Fibroblast of mammary gland (primary cell): ENCODE measurements around the gene UMODL1.

Experiments
- DNase-seq: peaks from one replicate; pipeline ENCODE4 v3.0.0-alpha.2; 2010; ENCODE audit warnings: low read depth
- H3K4me3 ChIP-seq: 2 replicates; pipeline ENCODE4 v1.5.1; 2011; ENCODE audit warnings: low read depth, mild to moderate bottlenecking, low read length, moderate library complexity; ENCODE audit not compliant: control insufficient read depth
- TF ChIP-seq, protein P1 (sequence below): conservative IDR thresholded peaks from 2 replicates; pipeline ENCODE4 v1.5.1; 2011; ENCODE audit warnings: low read depth, low read length, inconsistent platforms; ENCODE audit not compliant: control insufficient read depth, insufficient read depth

The UMODL1 gene

GRCh38 chr21:42083361-42083690 is 12.2 kb downstream of the UMODL1 start:
- DNase-seq, result no peak
- H3K4me3 ChIP-seq, result no peak overlapping the region
- TF ChIP-seq, protein P1, sequence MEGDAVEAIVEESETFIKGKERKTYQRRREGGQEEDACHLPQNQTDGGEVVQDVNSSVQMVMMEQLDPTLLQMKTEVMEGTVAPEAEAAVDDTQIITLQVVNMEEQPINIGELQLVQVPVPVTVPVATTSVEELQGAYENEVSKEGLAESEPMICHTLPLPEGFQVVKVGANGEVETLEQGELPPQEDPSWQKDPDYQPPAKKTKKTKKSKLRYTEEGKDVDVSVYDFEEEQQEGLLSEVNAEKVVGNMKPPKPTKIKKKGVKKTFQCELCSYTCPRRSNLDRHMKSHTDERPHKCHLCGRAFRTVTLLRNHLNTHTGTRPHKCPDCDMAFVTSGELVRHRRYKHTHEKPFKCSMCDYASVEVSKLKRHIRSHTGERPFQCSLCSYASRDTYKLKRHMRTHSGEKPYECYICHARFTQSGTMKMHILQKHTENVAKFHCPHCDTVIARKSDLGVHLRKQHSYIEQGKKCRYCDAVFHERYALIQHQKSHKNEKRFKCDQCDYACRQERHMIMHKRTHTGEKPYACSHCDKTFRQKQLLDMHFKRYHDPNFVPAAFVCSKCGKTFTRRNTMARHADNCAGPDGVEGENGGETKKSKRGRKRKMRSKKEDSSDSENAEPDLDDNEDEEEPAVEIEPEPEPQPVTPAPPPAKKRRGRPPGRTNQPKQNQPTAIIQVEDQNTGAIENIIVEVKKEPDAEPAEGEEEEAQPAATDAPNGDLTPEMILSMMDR, result no peak

GRCh38 chr21:42084079-42084478 is 13.0 kb downstream of the UMODL1 start:
- TF ChIP-seq, protein P1, result no peak
- no peak for DNase-seq
- no peak overlapping the region for H3K4me3 ChIP-seq

DNA sequence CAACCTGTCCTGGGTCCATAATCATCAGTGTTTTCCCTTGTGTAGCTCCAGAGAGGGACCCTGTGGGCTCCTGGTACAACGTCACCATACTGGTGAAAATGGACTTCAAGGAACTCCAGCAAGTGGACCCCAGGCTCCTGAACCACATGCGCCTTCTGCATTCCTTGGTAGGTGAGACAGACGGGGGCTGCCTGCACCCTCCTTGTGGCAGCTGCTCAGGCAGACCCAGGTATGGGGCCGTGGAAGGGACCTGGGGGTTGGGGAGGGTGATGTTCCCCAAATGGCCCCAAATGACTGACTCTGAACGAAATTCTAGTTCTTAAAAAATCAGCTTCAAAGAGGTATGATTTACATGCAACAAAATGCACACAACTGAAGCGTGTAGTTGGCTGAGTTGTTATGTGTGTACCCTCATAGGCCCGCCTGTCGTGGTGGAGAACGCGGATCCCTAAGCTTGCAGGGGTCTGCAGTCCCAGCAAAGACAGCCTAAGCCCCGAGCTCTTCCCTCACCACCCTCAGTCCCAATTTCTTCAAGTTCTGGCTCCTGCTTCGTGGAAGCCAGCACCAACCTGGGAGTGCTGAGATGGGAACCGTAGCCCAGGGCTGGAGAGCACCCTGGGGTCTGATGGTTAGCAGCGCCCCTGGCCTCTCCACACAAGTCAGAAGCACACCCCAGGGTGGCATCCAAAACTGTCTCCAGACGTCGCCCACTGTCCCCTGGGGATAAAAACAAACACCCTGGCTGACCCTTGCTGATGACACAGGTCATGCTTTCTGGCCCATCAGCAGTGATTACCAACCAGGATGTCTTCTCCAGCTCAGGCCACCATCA is 14.3 kb downstream of the UMODL1 start:
- no peak overlapping the region for H3K4me3 ChIP-seq
- TF ChIP-seq, protein P1, result no peak
- DNase-seq, result no peak

- DNase-seq, result no peak
- H3K4me3 ChIP-seq, result no peak overlapping the region
- TF ChIP-seq, protein P1, result no peak
Measured at GRCh38 chr21:42086969-42087368, 15.9 kb downstream of the UMODL1 start.

DNA sequence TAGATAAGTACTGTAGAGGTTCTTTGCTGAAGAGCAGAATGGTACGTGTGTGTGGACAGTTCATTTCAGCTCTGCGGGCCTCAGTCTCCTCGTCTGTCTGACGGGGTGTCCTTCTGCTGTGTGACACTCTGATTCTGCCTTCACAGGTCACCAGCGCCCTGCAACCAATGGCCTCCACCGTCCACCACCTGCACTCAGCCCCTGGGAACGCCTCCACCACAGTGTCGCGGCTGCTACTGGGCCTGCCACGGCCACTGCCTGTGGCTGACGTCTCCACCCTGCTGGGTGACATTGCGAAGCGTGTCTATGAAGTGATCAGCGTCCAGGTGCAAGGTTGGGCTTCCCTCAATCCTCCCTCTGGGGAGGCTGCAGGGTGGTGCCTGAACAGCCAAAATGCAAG is 17.0 kb downstream of the UMODL1 start:
- DNase-seq, result no peak
- TF ChIP-seq, protein P1, result no peak
- no peak overlapping the region for H3K4me3 ChIP-seq

GRCh38 chr21:42088658-42089057 is 17.5 kb downstream of the UMODL1 start:
- TF ChIP-seq, protein P1, result no peak
- DNase-seq, result no peak
- H3K4me3 ChIP-seq, result no peak overlapping the region
